ENCODE results near the gene PTPRD.

- TF ChIP-seq POLR2A (IDR thresholded peaks at IDR 0.05) (no peak), CTCF (IDR thresholded peaks at IDR 0.05) (no peak)
Observed at GRCh38 chr9:10104774-10105173, 508.0 kb downstream of the PTPRD start.
